T-cell (primary cell): Measurements from ENCODE around the gene NCAPH2. TPM values are rescaled to one million over a fixed set of nuclear protein-coding genes. Genes with fewer than 3 reads are reported as not detected.

Source experiments
- ATAC-seq, 4 experiments: fragments of 200-7000 bp in 3 of 4; fragments of 150-1000 bp in 1 of 4; cut with Tn5 transposase; replicated peaks in 1 of 4; 1 replicate in 3 of 4; 2 replicates in 1 of 4; pipeline ENCODE4 v1.10.0; 2021; ENCODE audit warnings: moderate library complexity in 3 of 4, mild to moderate bottlenecking in 2 of 4, moderate number of reproducible peaks in 1 of 4
- CTCF ChIA-PET, 2 donors: fragments of 300-600 bp; sonication (Branson Sonifier 250); formaldehyde crosslinking; loops; one replicate each; lab custom pipeline; 2022; ENCODE audit warnings: antibody characterized with exemption in 2 of 2; lab: Charles Lee
- POLR2A ChIA-PET, 2 donors: fragments of 300-600 bp; sonication (Branson Sonifier 250); formaldehyde crosslinking; loops; one replicate each; lab custom pipeline; 2022; ENCODE audit warnings: antibody characterized with exemption in 2 of 2; lab: Charles Lee
- DNase-seq, 35 experiments: peaks; one replicate each; pipeline versions ENCODE4 v3.0.0 to v3.0.0-alpha.2; 2013 to 2023
- H3K27ac ChIP-seq: one replicate; pipeline ENCODE4 v1.5.1; 2013; ENCODE audit warnings: low read length
- H3K27me3 ChIP-seq, 2 experiments: replicated peaks in 1 of 2; 1 replicate in 1 of 2; 2 replicates in 1 of 2; pipeline versions ENCODE4 v1.6.1 to v1.7.0; 2013; ENCODE audit warnings: low read length in 1 of 2, mixed read lengths in 1 of 2; ENCODE audit not compliant: control insufficient read depth in 2 of 2, insufficient read depth in 2 of 2; ENCODE audit errors: extremely low read depth in 1 of 2
- H3K36me3 ChIP-seq, 2 donors: 1 replicate in 1 of 2; 2 replicates in 1 of 2; pipeline versions ENCODE4 v1.6.1 to v1.7.0; 2013; ENCODE audit warnings: low read length in 1 of 2; ENCODE audit not compliant: control insufficient read depth in 2 of 2, insufficient read depth in 1 of 2; ENCODE audit errors: extremely low read depth in 1 of 2
- H3K4me1 ChIP-seq, 2 experiments: 1 replicate in 1 of 2; 2 replicates in 1 of 2; pipeline versions ENCODE4 v1.6.1 to v1.7.0; 2013; ENCODE audit warnings: low read length in 2 of 2, mixed read lengths in 1 of 2; ENCODE audit not compliant: insufficient read depth in 2 of 2, control insufficient read depth in 1 of 2; ENCODE audit errors: extremely low read depth in 1 of 2
- H3K4me3 ChIP-seq, 2 donors: 1 replicate in 1 of 2; 2 replicates in 1 of 2; pipeline versions ENCODE4 v1.5.1 to v1.7.0; 2013; ENCODE audit warnings: mild to moderate bottlenecking in 2 of 2, low read length in 1 of 2, moderate library complexity in 1 of 2; ENCODE audit not compliant: control insufficient read depth in 1 of 2; ENCODE audit errors: extremely low read depth in 1 of 2
- H3K9me3 ChIP-seq: 2 replicates; pipeline ENCODE4 v1.7.0; 2013
- H3K27ac Mint-ChIP-seq, 2 donors: one replicate each; pipeline ENCODE4 v1.8.0; 2020 to 2021; ENCODE audit warnings: mild to moderate bottlenecking in 2 of 2, mixed read lengths in 2 of 2
- H3K27me3 Mint-ChIP-seq, 2 donors: one replicate each; pipeline ENCODE4 v1.8.0; 2021 to 2022; ENCODE audit warnings: mixed read lengths in 2 of 2
- H3K36me3 Mint-ChIP-seq: one replicate; pipeline ENCODE4 v1.8.0; 2021; ENCODE audit warnings: mixed read lengths
- H3K4me1 Mint-ChIP-seq, 3 donors: one replicate each; pipeline ENCODE4 v1.8.0; 2020 to 2022; ENCODE audit warnings: mixed read lengths in 3 of 3, mild to moderate bottlenecking in 1 of 3
- H3K4me3 Mint-ChIP-seq, 3 donors: one replicate each; pipeline ENCODE4 v1.8.0; 2020 to 2022; ENCODE audit warnings: mild to moderate bottlenecking in 3 of 3, mixed read lengths in 3 of 3, moderate library complexity in 3 of 3
- H3K9me3 Mint-ChIP-seq, 3 donors: one replicate each; pipeline ENCODE4 v1.8.0; 2020 to 2022; ENCODE audit warnings: mixed read lengths in 3 of 3
- WGBS: methylation state at CpG from one replicate; pipeline ENCODE4 v1.1.5; 2013; ENCODE audit warnings: missing lambda C conversion rate; ENCODE audit not compliant: insufficient coverage; 5-methylcytosine and 5-hydroxymethylcytosine counted together
- total RNA-seq, 35 experiments: library from RNA in 6 of 35; stranded (reverse) in 6 of 35; fragments of 120-200 nt in 1 of 35; gene quantifications; one replicate each; pipeline versions ENCODE4 v1.2.1 to v1.2.4 and lab custom pipeline; 2013 to 2026

Gene NCAPH2
- total RNA-seq, 5 donors from 2014 or later (not counting 1 experiment from before 2014, with no cell fraction given) = 80.1 to 110 (median 94.6) TPM

DNA sequence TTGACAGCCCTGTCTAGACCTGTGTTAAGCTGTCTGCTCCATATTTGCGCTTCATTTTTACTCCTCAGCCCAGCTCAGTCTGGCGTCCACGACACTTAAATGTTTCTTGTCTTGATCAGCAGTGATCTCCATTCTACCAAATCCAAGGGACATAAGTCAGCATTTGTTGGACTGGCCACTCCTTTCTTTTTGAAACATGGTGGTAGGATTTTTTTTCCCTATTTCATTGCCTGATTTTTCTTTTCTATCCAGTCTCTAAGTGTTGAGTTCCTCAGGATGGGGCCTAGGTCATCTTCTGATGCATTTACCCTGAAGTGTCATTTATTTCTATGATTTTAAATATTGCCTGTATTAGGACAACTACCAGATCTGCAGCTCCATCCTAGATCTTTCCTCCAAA is 873 bp downstream of the NCAPH2 start:
- no peaks in the 10 kb centered on the region for H3K27me3 Mint-ChIP-seq
- H3K4me3 Mint-ChIP-seq = peak overlapping the region; percentile 85 to 94 (median 86)
- H3K36me3 Mint-ChIP-seq = peaks cover 5% of the 10 kb centered on the region
- H3K4me3 ChIP-seq = peak overlapping the region in 1 of 2 donors; percentile 84
- H3K9me3 ChIP-seq = no peaks in the 10 kb centered on the region
- CTCF ChIA-PET = interaction anchor here (0.6 to 2.9 kb wide), 6 partner anchors 16 to 265 kb away, joined by 3 to 62 read pairs (median 9); partner anchors contain the start of gene SCO2 (in 1 of the 2)
- no peaks in the 10 kb centered on the region for H3K9me3 Mint-ChIP-seq
- H3K27ac ChIP-seq = peak overlapping the region; percentile 81
- H3K27me3 ChIP-seq = no peaks in the 10 kb centered on the region
- DNase-seq (no peak), ATAC-seq (no peak)
- H3K27ac Mint-ChIP-seq = peak overlapping the region; percentile 88 to 94
- peaks cover 6 to 28% of the 10 kb centered on the region in 2 donors for H3K36me3 ChIP-seq
- H3K4me1 Mint-ChIP-seq = peaks cover 26 to 31% (median 27%) of the 10 kb centered on the region in 3 donors
- POLR2A ChIA-PET = interaction anchor here (0.6 to 2.4 kb wide), 4 partner anchors 17 to 106 kb away, joined by 5 to 20 read pairs (median 13); partner anchors contain the start of gene SCO2 (in 2 of the 2)
- 26% methylated on average over 3 of the region's 3 CpGs for WGBS
- H3K4me1 ChIP-seq = peaks cover 15 to 30% of the 10 kb centered on the region in 2 experiments

DNA sequence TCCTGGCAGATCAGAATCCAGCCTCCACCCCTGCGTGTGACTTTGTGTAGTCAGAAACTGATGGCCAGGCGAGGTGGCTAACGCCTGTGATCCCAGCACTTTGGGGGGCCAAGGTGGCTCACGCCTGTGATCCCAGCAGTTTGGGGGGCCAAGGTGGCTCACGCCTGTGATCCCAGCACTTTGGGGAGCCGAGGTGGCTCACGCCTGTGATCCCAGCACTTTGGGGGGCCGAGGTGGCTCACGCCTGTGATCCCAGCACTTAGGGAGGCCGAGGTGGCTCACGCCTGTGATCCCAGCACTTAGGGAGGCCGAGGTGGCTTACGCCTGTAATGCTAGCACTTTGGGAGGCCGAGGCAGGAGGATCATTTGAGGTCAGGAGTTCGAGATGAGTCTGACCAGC is 5.2 kb downstream of the NCAPH2 start:
- no peak overlapping the region for H3K4me3 Mint-ChIP-seq

DNA sequence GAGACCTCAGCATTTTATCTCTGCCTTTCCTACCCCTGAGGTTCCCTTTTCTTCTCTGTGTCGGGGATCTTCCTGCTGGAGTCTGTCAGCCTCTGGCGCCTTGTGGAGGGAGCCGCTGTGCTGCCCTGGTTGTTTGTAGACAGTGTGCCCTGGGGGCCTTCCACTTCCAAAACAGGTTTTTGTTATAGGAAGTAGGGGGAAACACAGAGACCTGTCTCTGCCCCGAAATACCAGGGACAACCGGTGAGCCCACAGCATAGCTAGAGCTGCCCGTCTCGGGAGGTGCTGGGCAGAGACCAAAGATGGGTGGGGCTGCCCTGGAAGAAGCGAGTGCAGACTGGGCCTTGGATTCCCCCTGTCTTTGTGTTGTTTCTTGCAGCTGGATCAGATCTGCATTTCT is 8.0 kb downstream of the NCAPH2 start:
- H3K4me3 Mint-ChIP-seq = no peak overlapping the region
- H3K36me3 Mint-ChIP-seq = peaks cover 19% of the 10 kb centered on the region
- CTCF ChIA-PET = interaction anchor here in 1 of 2 donors (1.6 kb wide), 1 partner anchor 9 kb away, joined by 9 read pairs; the partner anchor contains the start of gene SCO2

More for the DNA sequence above, 5.2 kb downstream of the NCAPH2 start:
- Mint-ChIP-seq H3K9me3 (no peaks in the 10 kb centered on the region), H3K27ac (no peak overlapping the region), H3K4me1 (peaks cover 31 to 33% (median 32%) of the 10 kb centered on the region in 3 donors), H3K27me3 (no peaks in the 10 kb centered on the region), H3K36me3 (peaks cover 19% of the 10 kb centered on the region)
- Histone ChIP-seq H3K9me3 (no peaks in the 10 kb centered on the region), H3K27me3 (no peaks in the 10 kb centered on the region), H3K4me3 (no peak overlapping the region), H3K4me1 (peaks cover 6 to 11% of the 10 kb centered on the region in 2 experiments), H3K36me3 (peaks cover 16 to 33% of the 10 kb centered on the region in 2 donors), H3K27ac (no peak overlapping the region)
- ChIA-PET POLR2A (no interaction called here), CTCF (no interaction called here)
- no peak for ATAC-seq
- DNase-seq = no peak
- WGBS = 98% methylated on average over 15 of the region's 15 CpGs

DNA sequence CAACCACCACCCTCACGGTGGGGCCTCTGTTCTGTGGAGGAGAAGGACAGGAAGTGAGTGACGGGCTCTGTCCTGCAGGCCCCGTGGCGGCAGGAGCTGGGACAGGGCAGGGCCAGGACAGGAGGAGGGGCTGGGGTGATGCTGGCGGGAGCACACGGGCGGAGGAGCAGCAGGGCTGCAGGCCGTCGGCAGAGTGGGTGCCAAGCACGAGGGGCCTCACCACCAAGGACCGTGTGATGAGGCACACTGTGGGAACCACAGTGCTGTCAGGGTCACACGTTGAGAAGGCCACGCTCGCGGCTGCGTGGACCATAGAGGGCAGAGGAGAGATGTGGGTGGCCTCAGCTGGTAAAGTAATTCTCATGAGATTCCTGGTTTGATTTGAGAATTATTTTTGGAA is 8.9 kb downstream of the NCAPH2 start:
- Histone ChIP-seq H3K27ac (no peak overlapping the region), H3K9me3 (no peaks in the 10 kb centered on the region), H3K4me3 (no peak overlapping the region), H3K36me3 (peaks cover 38 to 56% of the 10 kb centered on the region in 2 donors), H3K4me1 (no peaks in the 10 kb centered on the region), H3K27me3 (no peaks in the 10 kb centered on the region)
- Mint-ChIP-seq H3K9me3 (no peaks in the 10 kb centered on the region), H3K4me1 (peaks cover 18 to 20% (median 19%) of the 10 kb centered on the region in 3 donors), H3K4me3 (no peak overlapping the region), H3K36me3 (peaks cover 19% of the 10 kb centered on the region), H3K27ac (no peak overlapping the region), H3K27me3 (no peaks in the 10 kb centered on the region)
- POLR2A ChIA-PET = no interaction called here
- WGBS = 88% methylated on average over 14 of the region's 16 CpGs
- CTCF ChIA-PET = interaction anchor here in 1 of 2 donors (1.6 kb wide), 1 partner anchor 8 kb away, joined by 9 read pairs; the partner anchor contains the start of gene SCO2
- DNase-seq = no peak
- no peak for ATAC-seq

More for the DNA sequence above, 8.0 kb downstream of the NCAPH2 start:
- Histone ChIP-seq H3K27me3 (no peaks in the 10 kb centered on the region), H3K9me3 (no peaks in the 10 kb centered on the region), H3K27ac (no peak overlapping the region), H3K36me3 (peaks cover 35 to 51% of the 10 kb centered on the region in 2 donors), H3K4me1 (no peaks in the 10 kb centered on the region), H3K4me3 (no peak overlapping the region)
- POLR2A ChIA-PET = no interaction called here
- no peaks in the 10 kb centered on the region for H3K9me3 Mint-ChIP-seq
- no peak overlapping the region for H3K27ac Mint-ChIP-seq
- DNase-seq = no peak
- ATAC-seq = no peak
- no peaks in the 10 kb centered on the region for H3K27me3 Mint-ChIP-seq
- H3K4me1 Mint-ChIP-seq = peaks cover 18 to 20% (median 19%) of the 10 kb centered on the region in 3 donors
- 98% methylated on average over 6 of the region's 8 CpGs for WGBS

DNA sequence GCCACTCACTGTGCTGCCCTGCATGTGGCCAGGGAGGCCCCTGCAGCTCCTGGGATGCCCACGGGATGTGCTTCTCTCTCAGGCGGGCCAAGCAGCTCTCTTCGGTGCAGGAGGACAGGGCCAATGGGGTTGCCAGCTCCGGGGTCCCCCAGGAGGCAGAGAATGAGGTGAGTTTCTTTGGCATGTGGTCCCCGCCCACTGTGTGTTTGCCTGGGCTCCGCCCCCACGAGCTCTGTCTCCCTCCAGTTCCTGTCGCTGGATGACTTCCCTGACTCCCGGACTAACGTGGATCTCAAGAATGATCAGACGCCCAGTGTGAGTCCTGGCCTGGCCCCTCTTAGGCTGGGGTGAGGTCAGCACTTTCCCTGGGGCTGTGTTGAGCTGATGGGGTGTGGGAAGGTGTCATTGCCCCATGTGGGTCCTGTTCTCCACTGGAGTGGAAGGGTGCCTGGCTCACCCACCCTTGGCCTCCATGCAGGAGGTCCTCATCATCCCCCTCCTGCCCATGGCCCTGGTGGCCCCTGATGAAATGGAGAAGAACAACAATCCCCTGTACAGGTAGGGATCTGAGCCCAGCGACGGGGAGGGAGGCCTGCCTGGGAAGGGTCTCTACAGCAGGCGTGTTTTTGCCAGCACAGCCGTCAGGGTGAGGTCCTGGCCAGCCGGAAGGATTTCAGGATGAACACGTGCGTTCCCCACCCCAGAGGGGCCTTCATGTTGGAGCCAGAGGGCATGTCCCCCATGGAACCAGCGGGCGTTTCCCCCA is 9.7 kb downstream of the NCAPH2 start:
- Histone ChIP-seq H3K4me3 (no peak overlapping the region), H3K27me3 (no peaks in the 10 kb centered on the region), H3K9me3 (no peaks in the 10 kb centered on the region), H3K4me1 (no peaks in the 10 kb centered on the region), H3K27ac (no peak overlapping the region), H3K36me3 (peaks cover 41 to 59% of the 10 kb centered on the region in 2 donors)
- H3K27me3 Mint-ChIP-seq = no peaks in the 10 kb centered on the region
- CTCF ChIA-PET = no interaction called here
- no peak overlapping the region for H3K4me3 Mint-ChIP-seq
- H3K36me3 Mint-ChIP-seq = peaks cover 14% of the 10 kb centered on the region
- no peaks in the 10 kb centered on the region for H3K9me3 Mint-ChIP-seq
- DNase-seq (no peak), ATAC-seq (no peak)
- POLR2A ChIA-PET = no interaction called here
- WGBS = 96% methylated on average over 10 of the region's 20 CpGs
- no peak overlapping the region for H3K27ac Mint-ChIP-seq
- peaks cover 13 to 17% (median 14%) of the 10 kb centered on the region in 3 donors for H3K4me1 Mint-ChIP-seq

DNA sequence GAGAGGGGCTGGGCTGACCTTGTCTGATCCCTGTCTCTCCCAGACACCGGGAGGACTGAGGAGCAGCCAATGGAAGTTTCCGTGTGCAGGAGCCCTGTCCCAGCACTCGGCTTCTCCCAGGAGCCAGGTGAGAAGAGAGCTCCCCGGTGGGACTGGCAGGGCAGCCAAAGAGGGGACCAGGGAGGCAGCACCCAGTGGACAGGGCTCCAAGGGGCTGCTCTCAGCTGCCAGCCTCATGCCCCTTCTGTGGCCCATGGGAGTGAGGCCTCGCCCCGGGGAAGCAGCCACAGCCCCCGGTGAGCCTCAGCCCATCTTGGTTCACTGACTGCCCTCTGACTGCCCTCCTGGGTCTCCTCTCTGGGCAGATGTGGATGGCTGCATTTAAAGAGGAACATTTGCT is 10.6 kb downstream of the NCAPH2 start:
- Mint-ChIP-seq H3K27me3 (no peaks in the 10 kb centered on the region), H3K4me3 (no peak overlapping the region), H3K36me3 (peaks cover 14% of the 10 kb centered on the region), H3K27ac (no peak overlapping the region), H3K9me3 (no peaks in the 10 kb centered on the region), H3K4me1 (peaks cover 12 to 17% (median 12%) of the 10 kb centered on the region in 3 donors)
- H3K27me3 ChIP-seq = no peaks in the 10 kb centered on the region
- POLR2A ChIA-PET = no interaction called here
- CTCF ChIA-PET = no interaction called here
- 100% methylated on average over 7 of the region's 7 CpGs for WGBS
- no peak overlapping the region for H3K27ac ChIP-seq
- ATAC-seq (no peak), DNase-seq (no peak)
- H3K4me1 ChIP-seq = no peaks in the 10 kb centered on the region
- no peak overlapping the region for H3K4me3 ChIP-seq
- H3K9me3 ChIP-seq = no peaks in the 10 kb centered on the region
- peaks cover 48 to 66% of the 10 kb centered on the region in 2 donors for H3K36me3 ChIP-seq
